ENCODE results near the gene ABCC2. TPM values are rescaled to one million over a fixed set of nuclear protein-coding genes. Genes with fewer than 3 reads are reported as not detected.

Gene ABCC2
- total and polyA plus RNA-seq, 2 experiments from 2014 or later, result 0.45 to 2.4 TPM

DNA sequence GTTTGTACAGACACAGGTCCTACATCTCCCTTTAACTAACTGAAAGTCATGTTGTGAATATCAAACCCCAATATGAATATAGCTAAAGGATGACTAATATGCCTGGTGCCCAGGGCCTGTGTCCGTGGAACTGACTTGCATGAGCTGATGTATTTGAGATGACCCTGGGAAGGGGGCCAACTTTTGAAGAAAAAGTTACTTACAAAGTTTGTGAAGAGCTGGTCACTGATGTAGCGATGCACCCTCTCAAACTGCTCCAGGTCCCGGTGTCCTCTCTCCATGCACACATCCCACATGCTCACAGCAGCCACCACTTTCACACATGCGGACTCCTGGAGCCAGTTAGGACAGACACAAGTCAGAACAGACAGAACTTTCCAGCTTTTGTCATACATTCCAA lies 106.2 kb downstream of the ABCC2 start:
- H3K36me3 ChIP-seq (ENCODE audit: insufficient read depth), result peaks cover 84% of the 10 kb centered on the region
- no peak for DNase-seq (ENCODE audit: low spot score)

More for the DNA sequence above, 106.2 kb downstream of the ABCC2 start:
- Histone ChIP-seq H3K9me2 (ENCODE audit: insufficient read depth) (no peaks in the 10 kb centered on the region), H2AFZ (no peak overlapping the region), H3K4me1 (ENCODE audit: insufficient read depth) (no peaks in the 10 kb centered on the region), H3F3A (replicated peaks; ENCODE audit: low read depth) (peaks cover 22% of the 10 kb centered on the region; the same call in 1 of the 2 replicates), H3K79me2 (replicated peaks; ENCODE audit: insufficient read depth) (peaks cover 21% of the 10 kb centered on the region), H4K20me1 (replicated peaks; ENCODE audit: insufficient read depth) (peaks cover 24% of the 10 kb centered on the region), H3K4me3 (no peak overlapping the region), H3K4me2 (no peak overlapping the region), H3K27me3 (ENCODE audit: insufficient read depth) (no peaks in the 10 kb centered on the region), H3K27ac (ENCODE audit: low read depth) (no peak overlapping the region)
- Mint-ChIP-seq H3K4me1 (no peaks in the 10 kb centered on the region), H3K27me3 (ENCODE audit: insufficient read depth, low read depth, poor library complexity) (peaks cover 3% of the 10 kb centered on the region), H3K9me3 (peaks cover 2% of the 10 kb centered on the region; the same call in 2 of the 3 replicates), H3K36me3 (ENCODE audit: low read depth) (peaks cover 90% of the 10 kb centered on the region), H3K27ac (no peak overlapping the region), H3K4me3 (no peak overlapping the region)
- no peak for ATAC-seq
- TF ChIP-seq EZH2phosphoT487 (IDR thresholded peaks at IDR 0.05; ENCODE audit: unreplicated experiment) (no peak), EZH2 (IDR thresholded peaks at IDR 0.05; ENCODE audit: low read depth, unreplicated experiment) (no peak), ZNF331 (CRISPR knock-in tag; IDR thresholded peaks at IDR 0.05; ENCODE audit: low read depth) (no peak), STAT1 (IDR thresholded peaks at IDR 0.05; ENCODE audit: unreplicated experiment) (no peak), REST (IDR thresholded peaks at IDR 0.05; ENCODE audit: unreplicated experiment) (no peak), POLR2AphosphoS5 (IDR thresholded peaks at IDR 0.05; ENCODE audit: low read depth) (no peak), ZNF114 (CRISPR knock-in tag; IDR thresholded peaks at IDR 0.05) (no peak), CREB1 (CRISPR knock-in tag; IDR thresholded peaks at IDR 0.05; ENCODE audit: low read depth) (no peak), JUNB (IDR thresholded peaks at IDR 0.05; ENCODE audit: unreplicated experiment) (no peak), NANOG (IDR thresholded peaks at IDR 0.05; ENCODE audit: borderline replicate concordance) (no peak)
- TF ChIP-seq, protein P1, sequence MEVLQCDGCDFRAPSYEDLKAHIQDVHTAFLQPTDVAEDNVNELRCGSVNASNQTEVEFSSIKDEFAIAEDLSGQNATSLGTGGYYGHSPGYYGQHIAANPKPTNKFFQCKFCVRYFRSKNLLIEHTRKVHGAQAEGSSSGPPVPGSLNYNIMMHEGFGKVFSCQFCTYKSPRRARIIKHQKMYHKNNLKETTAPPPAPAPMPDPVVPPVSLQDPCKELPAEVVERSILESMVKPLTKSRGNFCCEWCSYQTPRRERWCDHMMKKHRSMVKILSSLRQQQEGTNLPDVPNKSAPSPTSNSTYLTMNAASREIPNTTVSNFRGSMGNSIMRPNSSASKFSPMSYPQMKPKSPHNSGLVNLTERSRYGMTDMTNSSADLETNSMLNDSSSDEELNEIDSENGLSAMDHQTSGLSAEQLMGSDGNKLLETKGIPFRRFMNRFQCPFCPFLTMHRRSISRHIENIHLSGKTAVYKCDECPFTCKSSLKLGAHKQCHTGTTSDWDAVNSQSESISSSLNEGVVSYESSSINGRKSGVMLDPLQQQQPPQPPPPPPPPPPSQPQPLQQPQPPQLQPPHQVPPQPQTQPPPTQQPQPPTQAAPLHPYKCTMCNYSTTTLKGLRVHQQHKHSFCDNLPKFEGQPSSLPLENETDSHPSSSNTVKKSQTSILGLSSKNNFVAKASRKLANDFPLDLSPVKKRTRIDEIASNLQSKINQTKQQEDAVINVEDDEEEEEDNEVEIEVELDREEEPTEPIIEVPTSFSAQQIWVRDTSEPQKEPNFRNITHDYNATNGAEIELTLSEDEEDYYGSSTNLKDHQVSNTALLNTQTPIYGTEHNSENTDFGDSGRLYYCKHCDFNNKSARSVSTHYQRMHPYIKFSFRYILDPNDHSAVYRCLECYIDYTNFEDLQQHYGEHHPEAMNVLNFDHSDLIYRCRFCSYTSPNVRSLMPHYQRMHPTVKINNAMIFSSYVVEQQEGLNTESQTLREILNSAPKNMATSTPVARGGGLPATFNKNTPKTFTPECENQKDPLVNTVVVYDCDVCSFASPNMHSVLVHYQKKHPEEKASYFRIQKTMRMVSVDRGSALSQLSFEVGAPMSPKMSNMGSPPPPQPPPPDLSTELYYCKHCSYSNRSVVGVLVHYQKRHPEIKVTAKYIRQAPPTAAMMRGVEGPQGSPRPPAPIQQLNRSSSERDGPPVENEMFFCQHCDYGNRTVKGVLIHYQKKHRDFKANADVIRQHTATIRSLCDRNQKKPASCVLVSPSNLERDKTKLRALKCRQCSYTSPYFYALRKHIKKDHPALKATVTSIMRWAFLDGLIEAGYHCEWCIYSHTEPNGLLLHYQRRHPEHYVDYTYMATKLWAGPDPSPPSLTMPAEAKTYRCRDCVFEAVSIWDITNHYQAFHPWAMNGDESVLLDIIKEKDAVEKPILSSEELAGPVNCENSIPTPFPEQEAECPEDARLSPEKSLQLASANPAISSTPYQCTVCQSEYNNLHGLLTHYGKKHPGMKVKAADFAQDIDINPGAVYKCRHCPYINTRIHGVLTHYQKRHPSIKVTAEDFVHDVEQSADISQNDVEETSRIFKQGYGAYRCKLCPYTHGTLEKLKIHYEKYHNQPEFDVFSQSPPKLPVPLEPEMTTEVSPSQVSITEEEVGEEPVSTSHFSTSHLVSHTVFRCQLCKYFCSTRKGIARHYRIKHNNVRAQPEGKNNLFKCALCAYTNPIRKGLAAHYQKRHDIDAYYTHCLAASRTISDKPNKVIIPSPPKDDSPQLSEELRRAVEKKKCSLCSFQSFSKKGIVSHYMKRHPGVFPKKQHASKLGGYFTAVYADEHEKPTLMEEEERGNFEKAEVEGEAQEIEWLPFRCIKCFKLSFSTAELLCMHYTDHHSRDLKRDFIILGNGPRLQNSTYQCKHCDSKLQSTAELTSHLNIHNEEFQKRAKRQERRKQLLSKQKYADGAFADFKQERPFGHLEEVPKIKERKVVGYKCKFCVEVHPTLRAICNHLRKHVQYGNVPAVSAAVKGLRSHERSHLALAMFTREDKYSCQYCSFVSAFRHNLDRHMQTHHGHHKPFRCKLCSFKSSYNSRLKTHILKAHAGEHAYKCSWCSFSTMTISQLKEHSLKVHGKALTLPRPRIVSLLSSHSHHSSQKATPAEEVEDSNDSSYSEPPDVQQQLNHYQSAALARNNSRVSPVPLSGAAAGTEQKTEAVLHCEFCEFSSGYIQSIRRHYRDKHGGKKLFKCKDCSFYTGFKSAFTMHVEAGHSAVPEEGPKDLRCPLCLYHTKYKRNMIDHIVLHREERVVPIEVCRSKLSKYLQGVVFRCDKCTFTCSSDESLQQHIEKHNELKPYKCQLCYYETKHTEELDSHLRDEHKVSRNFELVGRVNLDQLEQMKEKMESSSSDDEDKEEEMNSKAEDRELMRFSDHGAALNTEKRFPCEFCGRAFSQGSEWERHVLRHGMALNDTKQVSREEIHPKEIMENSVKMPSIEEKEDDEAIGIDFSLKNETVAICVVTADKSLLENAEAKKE (CRISPR knock-in tag; IDR thresholded peaks at IDR 0.05), result no peak
- TF ChIP-seq, protein P2, sequence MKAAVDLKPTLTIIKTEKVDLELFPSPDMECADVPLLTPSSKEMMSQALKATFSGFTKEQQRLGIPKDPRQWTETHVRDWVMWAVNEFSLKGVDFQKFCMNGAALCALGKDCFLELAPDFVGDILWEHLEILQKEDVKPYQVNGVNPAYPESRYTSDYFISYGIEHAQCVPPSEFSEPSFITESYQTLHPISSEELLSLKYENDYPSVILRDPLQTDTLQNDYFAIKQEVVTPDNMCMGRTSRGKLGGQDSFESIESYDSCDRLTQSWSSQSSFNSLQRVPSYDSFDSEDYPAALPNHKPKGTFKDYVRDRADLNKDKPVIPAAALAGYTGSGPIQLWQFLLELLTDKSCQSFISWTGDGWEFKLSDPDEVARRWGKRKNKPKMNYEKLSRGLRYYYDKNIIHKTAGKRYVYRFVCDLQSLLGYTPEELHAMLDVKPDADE (IDR thresholded peaks at IDR 0.05), result no peak
- TF ChIP-seq, protein P3, sequence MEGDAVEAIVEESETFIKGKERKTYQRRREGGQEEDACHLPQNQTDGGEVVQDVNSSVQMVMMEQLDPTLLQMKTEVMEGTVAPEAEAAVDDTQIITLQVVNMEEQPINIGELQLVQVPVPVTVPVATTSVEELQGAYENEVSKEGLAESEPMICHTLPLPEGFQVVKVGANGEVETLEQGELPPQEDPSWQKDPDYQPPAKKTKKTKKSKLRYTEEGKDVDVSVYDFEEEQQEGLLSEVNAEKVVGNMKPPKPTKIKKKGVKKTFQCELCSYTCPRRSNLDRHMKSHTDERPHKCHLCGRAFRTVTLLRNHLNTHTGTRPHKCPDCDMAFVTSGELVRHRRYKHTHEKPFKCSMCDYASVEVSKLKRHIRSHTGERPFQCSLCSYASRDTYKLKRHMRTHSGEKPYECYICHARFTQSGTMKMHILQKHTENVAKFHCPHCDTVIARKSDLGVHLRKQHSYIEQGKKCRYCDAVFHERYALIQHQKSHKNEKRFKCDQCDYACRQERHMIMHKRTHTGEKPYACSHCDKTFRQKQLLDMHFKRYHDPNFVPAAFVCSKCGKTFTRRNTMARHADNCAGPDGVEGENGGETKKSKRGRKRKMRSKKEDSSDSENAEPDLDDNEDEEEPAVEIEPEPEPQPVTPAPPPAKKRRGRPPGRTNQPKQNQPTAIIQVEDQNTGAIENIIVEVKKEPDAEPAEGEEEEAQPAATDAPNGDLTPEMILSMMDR (conservative IDR thresholded peaks at IDR 0.05; ENCODE audit: low read depth in 2 of 2), result no peak

Data from GM23338 (cell line).